ENCODE results near the gene LILRB1. TPM values are rescaled to one million over a fixed set of nuclear protein-coding genes. Genes with fewer than 3 reads are reported as not detected.
"Not testable (repeated sequence)": the region's sequence is repeated elsewhere in the genome, so short reads cannot be mapped to it uniquely, and the experiment has no call there.

The LILRB1 gene
- total RNA-seq, 5 donors from 2014 or later (not counting 1 experiment from before 2014, with no cell fraction given): 2.0 to 26.9 (median 3.6) TPM

DNA sequence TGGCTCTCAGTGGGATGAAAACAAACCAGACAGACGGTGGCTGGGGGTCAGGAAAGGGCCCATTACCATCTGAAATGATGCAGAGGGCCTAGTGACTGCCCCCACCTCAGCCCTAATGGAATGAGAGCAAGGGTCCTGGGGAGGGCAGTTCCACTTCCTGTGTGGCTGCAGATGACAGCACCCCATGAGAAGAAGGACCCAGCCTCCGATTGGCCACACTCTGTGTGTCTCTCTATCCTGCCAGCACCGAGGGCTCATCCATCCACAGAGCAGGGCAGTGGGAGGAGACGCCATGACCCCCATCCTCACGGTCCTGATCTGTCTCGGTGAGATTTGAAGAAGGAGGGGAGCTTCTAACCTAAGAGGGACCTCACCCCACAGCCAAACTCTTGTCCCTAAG lies 498 bp downstream of the LILRB1 start:
- Mint-ChIP-seq H3K36me3 (no peaks in the 10 kb centered on the region), H3K27ac (no peak overlapping the region), H3K9me3 (no peaks in the 10 kb centered on the region), H3K27me3 (peaks cover 35 to 68% of the 10 kb centered on the region in 2 donors), H3K4me3 (no peak overlapping the region), H3K4me1 (peaks cover 0 to 7% (median 0%) of the 10 kb centered on the region in 3 donors)
- WGBS (ENCODE audit: insufficient coverage): no CpG with 5 or more reads among the region's 6 CpGs
- ChIA-PET CTCF (no interaction called here), POLR2A (no interaction called here)
- Histone ChIP-seq H3K27me3 (replicated peaks in 1 of 2; ENCODE audit: control insufficient read depth in 2 of 2, extremely low read depth in 1 of 2, insufficient read depth in 2 of 2, low read length in 1 of 2) (peaks cover 0 to 30% of the 10 kb centered on the region in 2 experiments), H3K9me3 (no peaks in the 10 kb centered on the region), H3K4me3 (ENCODE audit: control insufficient read depth in 1 of 2, extremely low read depth in 1 of 2, low read length in 1 of 2) (no peak overlapping the region), H3K4me1 (ENCODE audit: control insufficient read depth in 1 of 2, extremely low read depth in 1 of 2, insufficient read depth in 2 of 2, low read length in 2 of 2) (peaks cover 0 to 13% of the 10 kb centered on the region in 2 experiments), H3K36me3 (ENCODE audit: control insufficient read depth in 2 of 2, extremely low read depth in 1 of 2, insufficient read depth in 1 of 2, low read length in 1 of 2) (no peaks in the 10 kb centered on the region), H3K27ac (ENCODE audit: low read length) (no peak overlapping the region)
- DNase-seq (no peak), ATAC-seq (replicated peaks in 1 of 4) (no peak)

DNA sequence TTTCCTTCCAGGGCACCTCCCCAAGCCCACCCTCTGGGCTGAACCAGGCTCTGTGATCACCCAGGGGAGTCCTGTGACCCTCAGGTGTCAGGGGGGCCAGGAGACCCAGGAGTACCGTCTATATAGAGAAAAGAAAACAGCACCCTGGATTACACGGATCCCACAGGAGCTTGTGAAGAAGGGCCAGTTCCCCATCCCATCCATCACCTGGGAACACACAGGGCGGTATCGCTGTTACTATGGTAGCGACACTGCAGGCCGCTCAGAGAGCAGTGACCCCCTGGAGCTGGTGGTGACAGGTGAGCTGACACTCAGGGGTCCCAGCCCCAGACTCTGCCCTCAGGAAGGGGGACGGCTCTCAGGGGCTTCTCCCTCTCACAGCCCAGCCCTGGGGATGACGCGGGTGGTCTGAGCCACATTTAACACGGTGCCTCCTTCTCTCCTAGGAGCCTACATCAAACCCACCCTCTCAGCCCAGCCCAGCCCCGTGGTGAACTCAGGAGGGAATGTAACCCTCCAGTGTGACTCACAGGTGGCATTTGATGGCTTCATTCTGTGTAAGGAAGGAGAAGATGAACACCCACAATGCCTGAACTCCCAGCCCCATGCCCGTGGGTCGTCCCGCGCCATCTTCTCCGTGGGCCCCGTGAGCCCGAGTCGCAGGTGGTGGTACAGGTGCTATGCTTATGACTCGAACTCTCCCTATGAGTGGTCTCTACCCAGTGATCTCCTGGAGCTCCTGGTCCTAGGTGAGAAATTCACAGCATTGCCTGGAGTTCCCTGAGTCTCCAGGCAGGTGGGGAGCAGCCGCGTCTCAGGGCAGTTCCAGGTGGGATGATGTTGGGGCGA lies 1.4 kb downstream of the LILRB1 start:
- H3K4me1 ChIP-seq (ENCODE audit: control insufficient read depth in 1 of 2, extremely low read depth in 1 of 2, insufficient read depth in 2 of 2, low read length in 2 of 2): peaks cover 0 to 12% of the 10 kb centered on the region in 2 experiments
- H3K9me3 Mint-ChIP-seq; H3K27ac ChIP-seq (ENCODE audit: low read length); CTCF ChIA-PET; POLR2A ChIA-PET; DNase-seq; H3K27ac Mint-ChIP-seq; H3K4me3 ChIP-seq (ENCODE audit: control insufficient read depth in 1 of 2, extremely low read depth in 1 of 2, low read length in 1 of 2); H3K4me1 Mint-ChIP-seq; H3K4me3 Mint-ChIP-seq; ATAC-seq (replicated peaks in 1 of 4); H3K9me3 ChIP-seq; H3K36me3 ChIP-seq (ENCODE audit: control insufficient read depth in 2 of 2, extremely low read depth in 1 of 2, insufficient read depth in 1 of 2, low read length in 1 of 2); H3K36me3 Mint-ChIP-seq: not testable (repeated sequence)
- H3K27me3 Mint-ChIP-seq: peaks cover 29 to 62% of the 10 kb centered on the region in 2 donors
- H3K27me3 ChIP-seq (replicated peaks in 1 of 2; ENCODE audit: control insufficient read depth in 2 of 2, extremely low read depth in 1 of 2, insufficient read depth in 2 of 2, low read length in 1 of 2): peaks cover 0 to 28% of the 10 kb centered on the region in 2 experiments
- 81% methylated on average over 15 of the region's 23 CpGs for WGBS (ENCODE audit: insufficient coverage)

DNA sequence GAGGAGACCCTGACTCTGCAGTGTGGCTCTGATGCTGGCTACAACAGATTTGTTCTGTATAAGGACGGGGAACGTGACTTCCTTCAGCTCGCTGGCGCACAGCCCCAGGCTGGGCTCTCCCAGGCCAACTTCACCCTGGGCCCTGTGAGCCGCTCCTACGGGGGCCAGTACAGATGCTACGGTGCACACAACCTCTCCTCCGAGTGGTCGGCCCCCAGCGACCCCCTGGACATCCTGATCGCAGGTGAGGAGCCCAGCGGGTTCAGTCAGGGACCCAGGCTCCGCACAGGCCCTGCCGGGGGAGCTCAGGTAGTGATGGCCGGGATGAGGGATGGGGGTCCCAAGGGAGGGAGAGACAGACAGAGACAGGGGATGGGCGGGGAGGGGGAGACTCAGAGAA lies 2.2 kb downstream of the LILRB1 start:
- DNase-seq; ATAC-seq (replicated peaks in 1 of 4); H3K4me3 Mint-ChIP-seq; H3K36me3 ChIP-seq (ENCODE audit: control insufficient read depth in 2 of 2, extremely low read depth in 1 of 2, insufficient read depth in 1 of 2, low read length in 1 of 2); H3K27ac Mint-ChIP-seq; CTCF ChIA-PET; H3K9me3 Mint-ChIP-seq; POLR2A ChIA-PET; H3K4me1 Mint-ChIP-seq; H3K27ac ChIP-seq (ENCODE audit: low read length); H3K9me3 ChIP-seq; H3K36me3 Mint-ChIP-seq; H3K4me3 ChIP-seq (ENCODE audit: control insufficient read depth in 1 of 2, extremely low read depth in 1 of 2, low read length in 1 of 2): not testable (repeated sequence)
- peaks cover 28 to 60% of the 10 kb centered on the region in 2 donors for H3K27me3 Mint-ChIP-seq
- Histone ChIP-seq H3K4me1 (ENCODE audit: control insufficient read depth in 1 of 2, extremely low read depth in 1 of 2, insufficient read depth in 2 of 2, low read length in 2 of 2) (peaks cover 0 to 12% of the 10 kb centered on the region in 2 experiments), H3K27me3 (replicated peaks in 1 of 2; ENCODE audit: control insufficient read depth in 2 of 2, extremely low read depth in 1 of 2, insufficient read depth in 2 of 2, low read length in 1 of 2) (peaks cover 0 to 22% of the 10 kb centered on the region in 2 experiments)
- 97% methylated on average over 10 of the region's 16 CpGs for WGBS (ENCODE audit: insufficient coverage)

DNA sequence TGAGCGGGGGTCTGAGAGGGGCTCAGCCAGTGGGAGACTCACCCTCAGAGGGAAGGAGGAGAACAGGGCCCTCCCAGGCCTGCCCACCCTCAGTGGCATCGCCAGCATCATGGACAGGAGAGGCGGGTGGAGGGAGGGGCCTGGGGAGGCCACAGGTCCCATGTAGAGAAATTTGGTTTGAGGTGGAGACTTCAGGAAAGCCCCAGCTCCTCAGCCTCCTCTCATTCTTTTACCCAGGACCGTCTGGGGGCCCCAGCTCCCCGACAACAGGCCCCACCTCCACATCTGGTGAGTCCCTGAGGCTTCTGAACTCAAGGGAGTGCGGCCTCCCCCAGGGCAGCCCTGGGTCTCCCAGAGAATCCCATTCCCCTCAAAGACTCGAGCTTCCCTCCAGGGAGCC lies 3.1 kb downstream of the LILRB1 start:
- Mint-ChIP-seq H3K4me1 (peaks cover 0 to 2% (median 0%) of the 10 kb centered on the region in 3 donors), H3K4me3 (no peak overlapping the region), H3K27ac (no peak overlapping the region), H3K9me3 (no peaks in the 10 kb centered on the region), H3K27me3 (peaks cover 20 to 54% of the 10 kb centered on the region in 2 donors), H3K36me3 (no peaks in the 10 kb centered on the region)
- H3K27me3 ChIP-seq (replicated peaks in 1 of 2; ENCODE audit: control insufficient read depth in 2 of 2, extremely low read depth in 1 of 2, insufficient read depth in 2 of 2, low read length in 1 of 2): peaks cover 0 to 22% of the 10 kb centered on the region in 2 experiments
- ChIA-PET POLR2A (no interaction called here), CTCF (interaction anchor here in 1 of 2 donors (0.5 kb wide), 1 partner anchor 486 kb away, joined by 3 read pairs; no protein-coding TSS in a partner anchor)
- no peak overlapping the region for H3K27ac ChIP-seq (ENCODE audit: low read length)
- no peak for ATAC-seq (replicated peaks in 1 of 4)
- H3K9me3 ChIP-seq: no peaks in the 10 kb centered on the region
- DNase-seq: no peak
- 65% methylated on average over 2 of the region's 7 CpGs for whole genome bisulfite sequencing (ENCODE audit: insufficient coverage)
- peaks cover 0 to 12% of the 10 kb centered on the region in 2 experiments for H3K4me1 ChIP-seq (ENCODE audit: control insufficient read depth in 1 of 2, extremely low read depth in 1 of 2, insufficient read depth in 2 of 2, low read length in 2 of 2)
- no peak overlapping the region for H3K4me3 ChIP-seq (ENCODE audit: control insufficient read depth in 1 of 2, extremely low read depth in 1 of 2, low read length in 1 of 2)
- H3K36me3 ChIP-seq (ENCODE audit: control insufficient read depth in 2 of 2, extremely low read depth in 1 of 2, insufficient read depth in 1 of 2, low read length in 1 of 2): no peaks in the 10 kb centered on the region

DNA sequence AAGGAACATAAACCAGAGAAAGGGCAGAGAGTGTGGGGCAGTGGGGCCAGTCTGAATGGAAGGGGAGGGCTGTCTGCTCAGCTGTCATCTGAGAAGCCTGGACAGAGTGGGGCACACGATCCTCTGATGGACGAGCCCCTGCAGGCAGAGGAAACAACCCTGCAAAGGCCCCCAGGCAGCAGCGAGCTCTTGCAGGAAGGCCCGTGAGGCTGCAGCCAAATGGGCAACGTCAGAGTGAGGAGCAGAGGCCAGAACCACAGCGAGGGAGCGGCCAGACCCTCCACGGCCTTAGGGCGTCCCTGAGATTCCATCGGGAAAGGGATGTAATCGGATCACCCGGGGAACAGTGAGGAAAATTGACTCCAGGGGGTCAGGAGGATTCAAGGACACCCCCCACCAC lies 5.8 kb downstream of the LILRB1 start:
- H3K4me1 ChIP-seq (ENCODE audit: control insufficient read depth in 1 of 2, extremely low read depth in 1 of 2, insufficient read depth in 2 of 2, low read length in 2 of 2); H3K36me3 ChIP-seq (ENCODE audit: control insufficient read depth in 2 of 2, extremely low read depth in 1 of 2, insufficient read depth in 1 of 2, low read length in 1 of 2); H3K4me3 ChIP-seq (ENCODE audit: control insufficient read depth in 1 of 2, extremely low read depth in 1 of 2, low read length in 1 of 2); POLR2A ChIA-PET; H3K4me3 Mint-ChIP-seq; H3K9me3 ChIP-seq; H3K27ac ChIP-seq (ENCODE audit: low read length); CTCF ChIA-PET; H3K9me3 Mint-ChIP-seq; H3K27ac Mint-ChIP-seq; ATAC-seq (replicated peaks in 1 of 4); DNase-seq; H3K36me3 Mint-ChIP-seq; H3K4me1 Mint-ChIP-seq: not testable (repeated sequence)
- 54% methylated on average over 5 of the region's 12 CpGs for WGBS (ENCODE audit: insufficient coverage)
- H3K27me3 Mint-ChIP-seq: peaks cover 8 to 33% of the 10 kb centered on the region in 2 donors
- H3K27me3 ChIP-seq (replicated peaks in 1 of 2; ENCODE audit: control insufficient read depth in 2 of 2, extremely low read depth in 1 of 2, insufficient read depth in 2 of 2, low read length in 1 of 2): peaks cover 0 to 14% of the 10 kb centered on the region in 2 experiments

DNA sequence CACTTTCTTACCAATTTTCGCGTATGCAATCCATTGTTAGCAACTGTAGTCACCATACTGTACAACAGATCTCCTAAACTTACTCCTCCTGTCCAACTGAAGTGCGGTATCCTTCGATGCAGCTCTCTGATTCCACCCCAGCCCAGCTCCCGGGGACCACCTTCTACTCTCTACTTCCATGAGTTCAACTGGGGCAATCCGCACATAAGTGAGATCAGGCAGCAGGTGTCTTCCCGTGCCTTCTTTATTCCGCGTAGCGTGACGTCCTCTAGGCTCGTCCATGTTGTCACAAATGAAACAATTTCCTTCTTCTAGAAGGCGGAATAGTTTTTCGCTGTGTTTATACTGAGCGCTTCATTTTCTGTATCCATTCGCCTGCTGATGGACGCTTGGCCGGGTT lies 8.4 kb downstream of the LILRB1 start:
- H3K4me3 ChIP-seq (ENCODE audit: control insufficient read depth in 1 of 2, extremely low read depth in 1 of 2, low read length in 1 of 2): no peak overlapping the region
- WGBS (ENCODE audit: insufficient coverage): 90% methylated on average over 17 of the region's 18 CpGs
- CTCF ChIA-PET: interaction anchor here in 1 of 2 donors (0.6 kb wide), 1 partner anchor 157 kb away, joined by 6 read pairs; no protein-coding TSS in a partner anchor

More for the DNA sequence above, 8.4 kb downstream of the LILRB1 start:
- Histone ChIP-seq H3K4me1 (ENCODE audit: control insufficient read depth in 1 of 2, extremely low read depth in 1 of 2, insufficient read depth in 2 of 2, low read length in 2 of 2) (no peaks in the 10 kb centered on the region), H3K36me3 (ENCODE audit: control insufficient read depth in 2 of 2, extremely low read depth in 1 of 2, insufficient read depth in 1 of 2, low read length in 1 of 2) (no peaks in the 10 kb centered on the region), H3K9me3 (no peaks in the 10 kb centered on the region), H3K27ac (ENCODE audit: low read length) (no peak overlapping the region), H3K27me3 (replicated peaks in 1 of 2; ENCODE audit: control insufficient read depth in 2 of 2, extremely low read depth in 1 of 2, insufficient read depth in 2 of 2, low read length in 1 of 2) (peaks cover 0 to 7% of the 10 kb centered on the region in 2 experiments)
- ATAC-seq (replicated peaks in 1 of 4) (no peak), DNase-seq (no peak)
- Mint-ChIP-seq H3K4me3 (no peak overlapping the region), H3K36me3 (no peaks in the 10 kb centered on the region), H3K9me3 (no peaks in the 10 kb centered on the region), H3K4me1 (no peaks in the 10 kb centered on the region), H3K27me3 (peaks cover 14 to 22% of the 10 kb centered on the region in 2 donors), H3K27ac (no peak overlapping the region)
- POLR2A ChIA-PET: no interaction called here
